Mucosa of gallbladder (tissue), 1 donor: ENCODE measurements around the gene CLDN14. TPM values are rescaled to one million over a fixed set of nuclear protein-coding genes. Genes with fewer than 3 reads are reported as not detected.

Experiments used
- DNase-seq: peaks from one replicate; pipeline ENCODE4 v3.0.0-alpha.2; 2020; ENCODE audit warnings: low spot score
- total RNA-seq: library from RNA; stranded (reverse); gene quantifications from one replicate; pipeline ENCODE4 v1.2.1, GENCODE V29; 2021
- donor health status: DM: no; HTN: no; CAD: no.

CLDN14 gene
- total RNA-seq, 1 donor from 2014 or later: 1.1 TPM

DNA sequence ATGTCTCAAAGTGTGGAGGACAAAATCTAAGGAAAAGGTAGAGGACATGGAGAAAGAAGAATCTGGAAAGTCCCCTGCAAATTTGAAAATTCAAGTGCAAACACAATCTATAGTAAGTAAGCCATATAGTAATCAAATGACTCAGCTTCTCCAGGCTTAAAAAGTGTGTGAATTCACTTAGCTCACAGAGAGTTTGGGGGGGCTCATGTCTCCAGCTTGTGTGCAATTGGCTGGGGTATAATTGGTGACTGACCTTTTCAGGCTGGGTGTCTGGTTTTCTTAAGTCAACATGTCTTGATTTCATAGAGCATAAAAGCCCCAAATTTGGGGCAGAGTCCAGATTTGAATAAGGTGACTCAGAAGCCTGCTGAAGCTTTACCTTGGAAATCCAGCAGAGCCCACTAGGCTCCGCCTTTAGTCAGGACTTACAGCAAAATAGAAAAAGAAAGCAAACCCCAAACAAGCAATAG is 8.6 kb downstream of the CLDN14 start:
- no peak for DNase-seq

DNA sequence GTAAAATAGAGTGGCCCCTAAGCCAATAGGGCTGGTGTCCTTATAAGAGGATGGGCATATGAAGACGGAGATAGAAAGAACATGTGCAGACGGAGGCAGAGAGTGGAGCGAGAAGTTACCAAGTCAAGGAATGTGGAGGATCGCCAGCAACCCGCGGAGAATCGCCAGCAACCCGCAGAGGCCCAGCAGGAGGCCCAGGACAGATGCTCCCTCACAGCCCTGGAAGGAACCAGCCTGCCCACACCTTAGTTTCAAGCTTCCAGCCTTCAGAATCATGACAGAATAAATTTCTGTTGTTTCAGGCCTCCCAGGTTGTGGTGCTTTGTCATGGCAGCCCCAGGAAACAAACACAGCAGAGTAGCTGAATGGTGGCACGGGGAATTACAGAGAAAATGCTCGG is 9.6 kb downstream of the CLDN14 start:
- no peak for DNase-seq

DNA sequence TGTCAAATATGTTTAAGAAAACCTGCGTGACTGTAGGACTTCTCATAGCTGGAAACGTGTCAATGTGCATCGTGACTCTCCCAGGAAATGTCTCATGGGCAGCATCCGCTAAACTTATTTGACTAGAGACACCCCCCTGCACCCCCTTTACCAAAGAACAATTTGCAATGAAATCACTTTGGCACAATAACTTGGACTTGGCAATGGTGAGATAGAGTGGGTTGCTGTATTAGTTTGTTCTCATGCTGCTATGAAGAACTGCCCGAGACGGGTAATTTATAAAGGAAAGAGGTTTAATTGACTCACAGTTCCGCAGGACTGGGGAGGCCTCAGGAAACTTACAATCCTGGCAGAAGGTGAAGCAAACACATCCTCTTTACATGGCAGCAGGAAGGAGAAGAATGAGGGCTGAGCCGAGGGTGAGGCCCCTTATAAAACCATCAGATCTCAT is 13.8 kb downstream of the CLDN14 start:
- DNase-seq: no peak

- no peak for DNase-seq
Observed at GRCh38 chr21:36465478-36465877, 14.4 kb downstream of the CLDN14 start.

GRCh38 chr21:36464590-36464989 is 15.3 kb downstream of the CLDN14 start:
- DNase-seq: no peak

- no peak for DNase-seq
Observed at GRCh38 chr21:36463991-36464390, 15.9 kb downstream of the CLDN14 start.

DNA sequence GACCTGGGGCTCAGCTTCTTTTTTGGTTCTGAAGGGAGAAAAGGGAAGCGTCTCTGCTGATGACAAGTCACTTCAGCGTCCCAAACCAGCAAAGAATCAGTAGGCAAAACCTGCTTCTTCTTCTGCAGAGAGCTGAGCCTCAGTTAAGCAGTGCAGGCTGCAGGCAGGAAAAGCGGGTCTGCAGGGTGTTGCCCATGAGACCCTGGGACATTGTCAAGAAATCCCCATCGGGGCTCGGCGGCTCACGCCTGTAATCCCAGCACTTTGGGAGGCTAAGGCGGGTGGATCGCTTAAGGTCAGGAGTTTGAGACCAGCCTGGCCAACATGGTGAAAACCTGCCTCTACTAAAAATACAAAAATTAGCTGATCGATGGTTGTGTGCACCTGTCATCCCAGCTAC is 16.7 kb downstream of the CLDN14 start:
- no peak for DNase-seq

GRCh38 chr21:36461918-36462486 is 17.9 kb downstream of the CLDN14 start:
- DNase-seq: no peak

- no peak for DNase-seq
Observed at GRCh38 chr21:36461277-36461917, 18.5 kb downstream of the CLDN14 start.

DNA sequence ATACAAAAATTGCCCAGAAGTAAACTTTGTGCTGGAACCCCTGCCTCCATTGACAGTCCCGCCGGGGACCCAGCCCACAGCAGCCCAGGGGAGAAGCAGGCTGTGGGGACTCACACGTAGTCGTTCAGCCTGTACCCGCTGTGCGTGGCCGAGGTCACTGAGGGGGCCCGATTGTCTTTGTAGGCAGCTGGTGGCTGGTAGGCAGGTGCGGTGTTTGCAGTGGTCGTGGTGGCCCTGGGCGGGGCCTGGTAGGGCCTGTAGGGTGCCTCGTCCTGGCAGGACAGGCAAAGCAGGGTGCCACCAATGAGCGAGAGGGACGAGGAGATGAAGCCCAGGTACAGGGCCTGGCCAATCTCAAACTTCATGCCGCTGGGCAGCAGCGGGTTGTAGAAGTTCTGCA is 19.1 kb downstream of the CLDN14 start:
- no peak for DNase-seq

- DNase-seq: no peak
Observed at GRCh38 chr21:36459098-36459497, 20.8 kb downstream of the CLDN14 start.

- no peak for DNase-seq
Observed at GRCh38 chr21:36456729-36457414, 23.1 kb downstream of the CLDN14 start.

DNA sequence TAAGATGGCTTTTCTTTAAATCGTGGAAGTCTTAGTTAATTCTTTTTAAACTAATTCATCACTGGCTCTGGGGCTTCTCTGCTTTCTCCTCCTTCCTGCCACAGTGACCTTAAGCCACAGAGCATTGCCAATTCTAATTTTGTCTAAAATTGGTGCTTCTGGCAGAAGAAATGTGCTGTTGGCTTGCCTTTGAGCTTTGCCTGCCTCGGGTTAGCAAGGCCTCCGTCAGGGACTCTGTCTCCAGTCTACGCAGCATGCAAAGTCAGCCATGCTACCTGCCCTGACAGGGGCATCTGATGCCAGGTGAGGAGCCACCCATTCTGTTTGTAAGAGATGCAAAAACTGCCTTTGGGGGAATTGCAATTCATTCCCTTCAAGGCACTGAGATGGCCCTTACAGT is 25.2 kb downstream of the CLDN14 start:
- DNase-seq: no peak

DNA sequence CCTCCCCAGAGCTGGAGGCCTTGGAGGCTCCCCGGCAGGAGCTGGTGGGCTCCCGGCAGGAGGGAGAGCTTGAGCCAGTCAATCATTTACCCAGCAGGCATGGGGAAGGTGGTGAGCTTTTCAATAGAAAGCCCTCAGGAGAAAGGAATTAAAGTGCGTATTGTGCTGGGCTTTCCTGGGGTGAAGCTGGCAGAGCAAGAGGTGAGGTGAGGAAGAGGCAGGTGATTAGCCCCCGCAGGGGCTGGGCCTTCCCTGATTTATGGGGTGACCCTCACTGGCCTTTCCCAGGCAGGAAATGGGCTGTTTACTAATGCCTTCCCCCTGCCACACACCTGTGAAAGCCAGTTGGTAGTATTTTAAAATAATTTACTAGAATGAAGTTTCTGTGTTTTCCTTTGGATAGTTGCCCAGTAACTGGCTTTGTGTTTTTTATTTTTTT is 25.8 kb downstream of the CLDN14 start:
- no peak for DNase-seq

GRCh38 chr21:36452281-36452825 is 27.6 kb downstream of the CLDN14 start:
- no peak for DNase-seq

GRCh38 chr21:36451506-36451905 is 28.4 kb downstream of the CLDN14 start:
- no peak for DNase-seq

DNA sequence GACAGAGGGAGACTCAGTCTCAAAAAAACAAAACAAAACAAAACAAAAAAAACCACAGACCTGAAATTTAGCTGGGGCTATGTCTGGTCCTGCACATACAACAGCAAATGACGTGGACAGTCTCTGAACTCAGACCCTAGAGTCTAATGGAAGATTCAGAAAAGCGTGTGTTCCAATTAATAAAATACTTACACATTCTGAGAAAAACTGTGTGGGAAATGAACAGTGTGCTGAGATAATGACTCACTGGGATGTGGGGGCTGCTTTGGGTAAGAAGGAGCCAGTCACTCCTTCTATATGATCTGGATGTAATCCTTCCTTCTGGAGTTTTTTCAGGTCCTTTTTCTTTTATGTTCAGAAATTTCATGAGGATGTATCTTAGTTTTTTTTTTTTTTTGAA is 29.4 kb downstream of the CLDN14 start:
- DNase-seq: no peak

GRCh38 chr21:36446301-36446700 is 33.6 kb downstream of the CLDN14 start:
- DNase-seq: no peak

GRCh38 chr21:36441715-36442114 is 38.2 kb downstream of the CLDN14 start:
- no peak for DNase-seq

- DNase-seq: no peak
Observed at GRCh38 chr21:36437745-36438128, 42.2 kb downstream of the CLDN14 start.

DNA sequence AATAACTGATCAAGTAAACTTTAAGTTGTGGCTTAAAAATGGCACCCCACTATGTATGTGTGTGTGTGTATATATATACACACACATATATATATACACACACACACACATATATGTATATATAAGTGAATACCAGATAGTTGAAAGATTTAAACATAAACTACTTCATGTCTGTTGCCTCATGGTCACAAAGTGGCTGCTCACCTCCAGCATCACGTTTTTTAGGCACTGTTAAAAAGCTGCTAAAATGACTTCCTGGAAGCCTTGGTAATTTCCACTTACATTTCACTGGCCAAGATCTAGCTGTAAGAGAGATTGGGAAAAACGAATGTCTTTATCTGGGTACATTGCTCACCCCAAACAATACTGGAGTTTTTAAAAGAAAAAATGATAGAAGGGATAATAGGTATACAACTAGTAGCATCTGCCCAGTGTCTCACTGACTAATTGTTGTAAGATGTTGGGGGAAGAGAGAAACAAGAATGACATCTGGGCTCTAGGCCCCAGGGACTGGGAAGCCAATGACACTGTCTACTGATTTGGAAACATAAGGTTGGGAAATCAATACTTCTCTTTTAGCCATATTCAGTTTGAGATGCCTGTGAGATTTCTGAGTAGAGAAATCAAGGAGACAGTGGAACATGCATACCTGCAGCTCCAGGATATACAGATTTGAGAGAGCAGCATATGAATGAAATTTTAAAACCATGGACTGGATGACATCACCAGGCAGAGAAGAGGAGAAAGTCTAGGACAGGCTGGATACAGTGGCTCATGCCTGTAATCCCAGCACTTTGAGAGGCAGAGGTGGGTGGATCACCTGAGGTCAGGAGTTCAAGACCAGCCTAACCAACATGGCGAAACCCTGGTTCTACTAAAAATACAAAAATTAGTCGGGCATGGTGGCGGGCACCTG is 42.8 kb downstream of the CLDN14 start:
- DNase-seq: no peak

- no peak for DNase-seq
Observed at GRCh38 chr21:36434144-36434543, 45.8 kb downstream of the CLDN14 start.
